Activated CD4-positive, CD25-positive, alpha-beta regulatory T cell treated with anti-CD3 and anti-CD28 coated beads, Interleukin-2, amount 50 U/mL, for 16 hours (primary cell): Measurements from ENCODE around the gene NRXN3.

Experiments used
- DNase-seq: peaks from one replicate; pipeline ENCODE4 v3.0.0-alpha.2; 2020; ENCODE audit warnings: low read depth, low spot score

Gene NRXN3

DNA sequence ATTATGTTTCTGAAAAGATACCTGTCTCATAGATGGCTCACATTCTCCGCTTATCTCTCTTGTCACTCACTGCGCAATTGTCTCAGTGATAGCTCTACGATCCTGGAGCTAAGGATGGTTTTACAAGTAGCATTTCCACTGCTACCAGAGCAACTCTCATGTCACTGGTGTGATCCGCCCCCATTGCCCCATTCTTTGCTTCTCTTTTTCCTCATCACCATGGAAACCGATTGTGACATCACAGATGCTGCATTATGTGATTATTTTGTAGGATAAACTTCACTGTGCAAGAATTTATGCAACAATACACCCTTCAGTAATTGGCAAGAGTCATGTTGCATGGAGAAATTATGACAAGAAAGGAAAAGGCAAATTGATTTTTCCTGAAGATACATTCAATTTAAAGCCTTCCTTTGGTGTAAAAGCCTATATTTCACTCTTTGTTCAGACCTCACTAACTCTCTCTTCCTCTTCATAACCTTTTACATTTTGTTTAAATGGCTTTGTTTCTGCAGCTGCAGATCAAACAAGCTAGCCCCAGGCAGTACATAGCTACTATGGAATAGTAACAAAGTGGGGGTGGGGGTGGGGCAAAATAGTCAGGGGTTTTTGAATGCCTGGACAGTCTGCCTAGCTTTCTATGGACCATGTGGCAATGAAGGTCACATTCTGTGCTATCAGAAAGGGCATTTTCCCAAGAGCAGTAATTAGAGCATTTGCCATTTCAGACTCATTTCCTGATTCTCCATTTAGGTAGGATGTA is 539.8 kb downstream of the NRXN3 start:
- DNase-seq: no peak

DNA sequence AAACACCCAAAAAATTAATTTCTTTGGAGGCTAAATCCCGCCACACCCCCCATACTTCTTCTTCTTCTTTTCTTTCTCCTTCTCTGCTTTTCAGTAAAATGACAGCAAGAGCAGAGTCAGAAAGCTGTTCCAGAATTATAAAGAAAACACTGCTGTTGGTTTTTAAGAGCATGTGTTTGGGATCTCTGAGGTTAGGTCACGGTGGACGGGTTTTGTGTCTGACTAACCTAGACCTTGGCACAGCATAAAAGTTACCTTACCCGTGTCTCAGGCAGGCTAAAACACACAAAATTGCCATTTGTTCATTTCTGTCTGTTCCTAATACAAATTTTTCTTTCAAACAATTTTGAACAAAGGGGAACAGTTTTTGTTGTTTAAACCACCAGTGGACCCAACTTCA is 540.8 kb downstream of the NRXN3 start:
- no peak for DNase-seq

DNA sequence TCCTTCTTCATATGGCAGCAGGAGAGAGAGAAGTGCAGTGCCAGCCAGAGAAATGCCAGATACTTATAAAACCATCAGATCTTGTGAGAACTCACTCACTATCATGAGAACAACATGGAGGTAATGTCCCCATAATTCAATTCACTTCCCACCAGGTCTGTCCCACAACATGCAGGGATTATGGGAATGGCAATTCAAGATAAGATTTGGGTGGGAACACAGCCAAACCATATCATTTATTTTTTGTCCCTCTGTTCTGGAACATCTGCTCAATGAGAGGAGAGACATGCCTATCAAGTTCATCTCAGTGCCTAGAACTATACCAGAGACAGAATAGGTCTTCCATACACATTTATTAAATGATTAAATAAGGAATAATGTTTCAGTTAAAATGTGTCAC is 543.5 kb downstream of the NRXN3 start:
- DNase-seq: no peak

DNA sequence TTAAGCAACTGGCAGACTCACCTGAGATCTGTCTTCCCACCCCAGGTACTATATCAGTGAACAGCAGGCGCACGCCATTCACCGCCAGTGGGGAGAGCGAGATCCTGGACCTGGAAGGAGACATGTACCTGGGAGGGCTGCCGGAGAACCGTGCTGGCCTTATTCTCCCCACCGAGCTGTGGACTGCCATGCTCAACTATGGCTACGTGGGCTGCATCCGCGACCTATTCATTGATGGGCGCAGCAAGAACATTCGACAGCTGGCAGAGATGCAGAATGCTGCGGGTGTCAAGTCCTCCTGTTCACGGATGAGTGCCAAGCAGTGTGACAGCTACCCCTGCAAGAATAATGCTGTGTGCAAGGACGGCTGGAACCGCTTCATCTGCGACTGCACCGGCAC is 544.5 kb downstream of the NRXN3 start:
- no peak for DNase-seq

DNA sequence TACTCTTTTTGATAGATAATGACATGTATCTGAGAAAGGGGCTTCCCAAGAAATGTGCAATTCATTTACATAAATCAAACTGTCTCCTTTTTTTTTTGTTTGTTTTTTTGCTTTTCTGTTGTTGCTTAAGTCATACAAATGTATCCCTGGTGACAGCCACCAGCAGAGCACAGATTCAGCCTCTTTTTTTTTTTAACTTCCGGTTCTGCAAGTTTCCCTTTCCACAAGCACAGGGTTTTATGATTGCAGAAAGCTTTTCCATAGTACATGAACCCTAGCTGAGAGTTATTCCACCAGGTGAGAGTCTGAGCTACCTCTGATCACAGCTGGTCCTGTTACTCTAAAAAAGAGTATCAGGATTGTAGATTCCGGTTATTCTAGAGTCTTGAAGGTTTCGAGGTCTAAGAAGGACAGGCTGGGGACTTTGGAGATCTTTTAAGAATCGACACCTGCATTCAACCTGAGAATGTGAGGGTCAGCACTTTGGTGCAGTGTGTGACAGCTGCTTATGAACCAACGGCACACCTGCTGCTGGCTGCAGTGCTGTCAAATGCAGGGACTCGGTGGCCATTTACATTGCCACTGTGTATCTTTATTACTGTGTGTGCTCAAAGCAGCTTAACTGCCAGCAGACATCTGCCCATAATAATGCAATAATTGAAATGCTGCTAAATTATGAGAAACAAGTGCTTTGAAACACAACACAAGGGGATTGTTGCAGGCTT is 551.7 kb downstream of the NRXN3 start:
- DNase-seq: no peak

DNA sequence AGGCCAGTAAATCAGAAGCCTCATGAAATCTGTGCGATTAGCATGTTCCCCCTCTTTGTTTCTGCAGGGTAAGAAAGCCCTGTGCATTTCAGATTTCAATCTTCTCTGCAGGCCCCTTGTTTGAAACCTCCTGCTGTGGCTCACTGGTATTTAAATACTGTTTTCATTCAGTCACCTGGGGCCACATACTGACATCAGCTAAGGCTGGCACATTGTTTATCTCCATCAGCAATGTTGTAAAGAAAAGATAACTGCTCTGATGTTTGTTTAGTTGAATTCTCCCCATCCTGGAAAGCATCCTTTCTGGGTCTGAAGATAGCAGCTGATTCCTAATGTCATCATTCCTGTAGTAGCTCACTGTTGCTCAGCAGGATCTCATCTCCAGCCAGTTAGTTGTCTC is 554.9 kb downstream of the NRXN3 start:
- DNase-seq: no peak

DNA sequence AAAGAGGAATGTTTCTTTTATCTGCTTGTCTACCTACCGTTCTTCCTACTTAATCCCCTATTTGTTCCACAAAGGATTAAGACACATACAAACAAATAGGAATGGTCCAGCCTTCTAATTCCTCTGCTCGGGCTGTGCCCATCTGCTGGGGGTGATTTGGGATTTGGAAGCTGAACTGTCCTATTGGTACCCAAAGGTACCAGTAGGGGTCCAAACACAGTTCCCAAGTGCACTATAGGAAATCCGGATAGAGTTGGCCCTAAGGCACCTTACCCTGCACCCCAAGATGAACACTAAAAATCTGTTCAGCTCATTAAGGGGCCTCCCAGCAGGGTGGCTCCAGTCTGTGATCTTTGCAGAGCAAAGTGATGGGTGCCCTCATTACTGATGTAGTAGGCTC is 566.9 kb downstream of the NRXN3 start:
- no peak for DNase-seq

DNA sequence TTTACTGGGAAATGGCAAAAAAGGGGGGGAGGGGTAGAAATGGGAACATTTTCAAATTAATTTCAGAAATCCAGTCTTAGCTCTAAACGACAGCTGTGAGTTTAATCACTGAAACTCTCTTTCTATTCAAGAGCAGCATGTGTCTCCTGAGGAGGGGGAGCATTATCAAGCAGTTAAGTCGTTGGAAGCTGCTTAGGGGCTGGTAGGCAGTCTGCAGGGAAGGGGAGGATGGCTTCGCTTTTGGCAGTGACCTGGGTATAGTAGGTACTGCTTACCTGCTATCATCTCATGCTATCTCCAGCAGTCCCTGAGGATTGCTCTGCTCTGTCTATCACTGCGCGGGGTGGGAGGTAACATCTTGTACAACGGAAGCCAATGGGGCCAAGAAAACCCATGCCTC is 567.4 kb downstream of the NRXN3 start:
- no peak for DNase-seq

DNA sequence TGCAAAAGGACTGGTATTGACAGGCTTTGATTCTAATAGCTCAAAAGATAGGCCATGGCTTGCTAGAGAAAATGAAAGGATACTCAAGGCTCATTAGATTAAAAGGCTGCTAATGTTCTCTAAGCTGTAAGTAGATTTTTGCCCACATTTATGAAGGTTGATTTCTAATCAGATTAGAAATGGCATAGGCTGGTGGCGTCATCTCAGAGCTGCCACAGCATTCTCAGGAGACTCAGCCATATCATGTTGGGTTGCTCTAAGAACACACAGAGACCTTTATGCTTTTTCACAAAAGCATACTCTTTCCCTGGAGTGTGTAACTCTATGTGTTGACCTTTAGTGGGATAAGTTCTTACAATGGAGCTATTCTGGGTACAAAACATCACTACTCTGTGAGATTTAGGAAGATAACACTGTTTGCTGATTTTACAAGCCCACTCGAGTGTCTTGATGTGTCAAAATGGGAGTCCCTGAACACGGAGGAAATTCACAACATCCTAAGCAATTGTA is 576.0 kb downstream of the NRXN3 start:
- no peak for DNase-seq

DNA sequence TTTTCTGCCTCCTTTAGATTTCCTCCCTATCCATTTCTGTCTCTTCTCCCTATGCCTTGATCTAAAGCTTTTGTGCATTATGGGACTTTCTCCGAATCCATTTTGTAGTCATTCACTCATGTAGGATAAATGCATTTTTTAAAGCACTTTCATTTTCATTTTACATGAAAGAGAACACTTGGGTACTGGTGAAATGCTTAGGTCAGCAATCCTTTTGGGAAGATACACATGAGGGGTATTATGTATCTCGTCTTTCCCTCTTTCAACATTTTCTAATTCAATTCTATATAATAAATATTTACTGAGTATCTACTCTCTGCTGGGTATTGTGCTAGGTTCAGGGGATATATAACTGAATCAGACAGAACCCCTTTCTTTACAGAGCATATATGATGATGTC is 577.6 kb downstream of the NRXN3 start:
- DNase-seq: no peak

DNA sequence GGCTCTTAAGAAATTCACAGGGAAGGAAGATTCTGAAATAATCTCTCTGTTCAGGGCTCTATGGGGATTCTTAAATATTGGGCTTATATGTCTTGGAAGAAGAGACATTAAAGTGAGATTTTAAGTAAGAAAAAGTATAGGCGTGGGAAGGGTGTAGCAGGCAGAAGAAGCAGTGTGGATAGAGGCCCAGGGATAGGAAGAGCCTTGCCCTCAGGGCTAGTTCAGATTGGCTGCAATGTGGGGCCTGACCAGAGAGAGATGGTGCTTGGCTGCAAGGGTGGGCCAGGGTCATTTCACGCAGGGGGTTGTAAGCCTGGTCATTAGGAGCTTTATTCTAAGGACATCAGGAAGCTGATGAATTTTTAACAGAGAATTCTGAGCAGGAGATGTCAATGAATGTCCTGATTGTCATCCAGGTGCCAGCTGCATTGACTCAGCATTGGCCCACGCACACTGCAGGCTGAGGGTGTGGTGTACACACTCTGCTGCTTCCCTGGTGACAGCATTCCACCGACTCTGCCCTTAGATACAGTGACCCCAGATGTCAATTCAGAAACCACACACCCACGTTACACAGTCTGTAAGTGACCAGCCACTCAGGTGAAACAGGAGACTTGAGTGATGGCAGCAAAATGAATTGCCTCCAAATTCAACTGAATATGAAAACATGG is 582.5 kb downstream of the NRXN3 start:
- DNase-seq: no peak

DNA sequence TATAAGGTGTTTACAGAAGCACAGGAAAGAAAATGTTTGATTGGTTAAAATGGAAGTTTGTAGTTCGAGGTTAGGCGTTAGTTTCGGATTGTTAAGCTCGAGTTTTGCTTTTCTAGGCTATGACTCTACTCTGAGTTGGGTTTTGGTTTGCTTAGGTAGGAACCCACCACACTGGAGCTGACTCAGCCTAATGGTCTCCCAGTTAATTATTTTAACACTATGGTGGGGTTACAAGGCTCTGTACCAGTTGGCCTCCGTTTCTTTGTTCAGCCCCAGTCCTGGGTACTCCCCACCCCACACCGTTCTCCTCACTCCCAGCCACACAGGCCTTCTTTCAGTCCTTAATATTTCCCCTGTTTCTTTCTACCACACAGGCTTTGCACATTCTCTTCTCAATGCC is 583.9 kb downstream of the NRXN3 start:
- DNase-seq: no peak

DNA sequence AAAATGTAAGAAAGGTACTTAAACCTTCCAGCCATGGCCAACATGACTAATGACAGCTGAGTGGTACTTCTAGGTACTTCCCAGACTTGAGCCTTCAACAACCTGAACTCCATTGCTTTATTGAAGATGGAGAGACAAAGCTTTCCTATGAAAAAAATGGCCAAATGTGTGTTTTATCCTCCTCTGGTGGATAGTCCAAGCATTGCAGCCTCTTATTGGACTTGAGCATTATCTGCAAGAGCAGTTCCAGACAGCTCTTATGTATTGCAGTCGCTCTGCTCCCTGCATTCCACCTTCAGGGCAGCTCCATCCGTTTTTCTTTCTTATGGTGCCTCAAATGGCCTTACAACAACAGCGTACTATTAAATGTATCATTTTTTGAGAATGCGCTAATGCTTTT is 588.2 kb downstream of the NRXN3 start:
- no peak for DNase-seq

DNA sequence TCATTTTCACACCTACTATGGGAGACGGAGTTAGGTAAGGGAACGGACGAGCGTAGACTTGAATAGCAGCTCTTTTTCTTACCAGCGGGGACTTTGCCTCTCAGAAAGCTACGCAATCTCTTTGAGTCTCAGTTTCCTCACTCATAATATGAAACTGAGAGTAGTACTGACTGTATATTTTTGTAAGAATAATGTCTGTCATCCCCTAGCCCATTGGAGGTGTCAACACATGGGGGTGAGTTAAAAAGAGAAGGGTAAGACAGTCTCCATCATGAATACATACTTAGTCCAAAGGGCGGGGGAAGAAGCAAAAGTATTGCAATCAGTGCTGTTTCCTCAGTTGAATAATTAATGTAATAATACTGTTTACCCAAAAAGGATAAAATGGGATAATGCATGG is 592.2 kb downstream of the NRXN3 start:
- DNase-seq: no peak

DNA sequence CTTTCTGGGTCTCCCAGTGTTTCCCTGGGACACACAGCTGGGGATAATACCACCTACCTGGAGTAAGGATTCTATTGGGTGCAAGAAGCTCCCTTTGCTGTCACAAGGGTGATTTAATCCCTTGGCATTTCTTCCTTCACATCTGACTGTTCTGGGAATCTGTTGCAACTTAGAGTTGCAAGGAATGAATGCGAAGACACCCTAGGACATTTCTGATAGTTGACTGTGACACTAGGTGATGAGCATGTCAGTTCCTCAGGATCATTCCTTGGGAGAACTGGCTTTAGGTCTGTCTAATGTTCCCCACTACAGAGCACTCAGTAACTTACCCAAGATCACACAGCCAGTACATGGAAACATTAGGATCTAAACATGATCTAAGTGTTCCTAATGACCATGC is 593.6 kb downstream of the NRXN3 start:
- no peak for DNase-seq

DNA sequence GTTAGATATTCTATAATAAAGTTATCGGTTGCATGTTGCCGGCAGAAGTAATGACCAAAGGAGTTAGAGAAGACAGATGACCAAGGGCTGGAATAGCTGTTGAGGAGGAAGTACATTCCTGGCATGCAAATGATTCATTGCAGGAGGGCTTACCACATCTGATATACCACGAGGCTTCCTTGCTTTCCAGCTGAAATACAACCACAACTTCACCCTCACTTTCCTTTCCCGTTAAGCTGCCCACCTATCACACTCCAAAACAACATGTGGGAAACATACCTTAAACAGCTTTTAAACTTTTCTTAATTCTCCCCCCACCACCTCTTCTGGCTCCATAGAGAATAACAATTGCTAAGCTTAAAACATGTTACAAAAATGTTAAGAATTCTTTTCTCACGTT is 594.1 kb downstream of the NRXN3 start:
- DNase-seq: no peak

DNA sequence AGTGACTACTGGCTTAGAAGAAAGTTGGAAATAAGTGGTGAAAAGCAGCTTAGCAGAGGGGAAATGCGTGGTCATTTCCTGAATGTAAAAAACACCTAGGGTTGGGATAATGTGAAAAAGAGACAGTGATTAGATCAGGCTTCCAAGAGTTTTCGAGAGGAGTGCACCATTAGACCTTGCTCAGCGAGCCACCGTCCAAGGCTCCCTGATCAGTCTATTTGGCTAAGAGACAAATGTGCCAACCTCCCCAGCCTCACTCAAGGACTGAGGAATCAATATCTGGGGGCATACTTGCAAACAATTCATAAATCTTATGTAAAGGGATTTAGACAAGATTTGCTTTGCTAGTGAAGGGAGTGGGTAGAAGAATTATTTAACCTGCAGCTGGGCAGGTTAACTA is 594.5 kb downstream of the NRXN3 start:
- no peak for DNase-seq

DNA sequence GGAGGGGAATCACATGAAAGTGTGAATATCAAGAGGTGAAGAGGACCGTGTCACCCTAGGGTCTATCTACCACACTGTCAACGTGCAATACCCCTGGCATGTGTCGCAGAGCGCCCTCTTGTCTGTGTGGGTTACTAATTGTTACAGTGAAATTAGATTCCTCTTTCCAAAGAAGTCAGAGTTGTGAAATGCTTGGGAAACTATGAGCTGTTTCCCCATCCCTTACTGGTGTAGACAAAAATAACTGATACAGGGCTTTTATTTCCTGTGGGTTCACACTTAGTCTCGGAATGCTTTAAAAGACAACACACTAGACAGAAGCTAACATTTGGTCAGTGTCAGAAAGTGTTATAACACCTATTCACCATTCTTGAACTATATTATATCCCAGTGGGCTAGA is 597.3 kb downstream of the NRXN3 start:
- no peak for DNase-seq

DNA sequence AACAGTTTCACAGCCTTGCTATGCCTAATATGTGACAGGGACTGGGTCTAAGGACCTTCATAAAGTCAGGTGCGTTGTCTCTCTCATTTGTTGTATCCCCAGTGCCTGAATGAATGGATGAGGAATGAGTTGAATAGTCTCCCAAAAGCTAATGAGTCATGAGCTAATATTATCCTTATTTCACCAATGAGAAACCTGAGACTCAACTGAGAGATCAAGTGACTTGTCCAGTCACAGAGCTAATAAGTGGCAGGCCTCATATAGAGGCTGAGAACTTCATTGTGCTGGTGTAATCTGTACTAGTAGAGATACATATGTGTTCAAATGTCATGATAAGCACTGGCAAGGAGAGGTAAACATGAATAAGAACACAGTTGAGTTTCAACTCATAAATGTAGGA is 612.4 kb downstream of the NRXN3 start:
- DNase-seq: no peak

DNA sequence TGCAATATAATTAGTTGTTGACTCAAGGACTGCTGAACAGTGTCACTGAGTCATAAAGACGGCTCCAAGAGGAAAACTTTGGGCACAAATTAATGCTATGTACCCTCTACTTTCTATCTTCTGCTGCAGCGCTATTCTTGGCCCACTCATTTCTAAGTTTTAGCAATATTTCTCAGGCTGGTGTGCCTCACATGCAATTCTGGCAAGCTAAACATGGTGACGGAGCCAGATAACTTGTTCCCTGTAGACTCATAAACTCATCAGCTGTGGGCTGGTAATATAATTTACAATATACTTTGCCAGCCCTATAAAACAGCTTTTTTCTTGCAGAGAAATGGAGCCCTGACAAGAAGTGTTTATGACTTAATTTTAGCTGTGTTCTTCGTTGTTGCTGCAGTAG is 615.1 kb downstream of the NRXN3 start:
- no peak for DNase-seq

DNA sequence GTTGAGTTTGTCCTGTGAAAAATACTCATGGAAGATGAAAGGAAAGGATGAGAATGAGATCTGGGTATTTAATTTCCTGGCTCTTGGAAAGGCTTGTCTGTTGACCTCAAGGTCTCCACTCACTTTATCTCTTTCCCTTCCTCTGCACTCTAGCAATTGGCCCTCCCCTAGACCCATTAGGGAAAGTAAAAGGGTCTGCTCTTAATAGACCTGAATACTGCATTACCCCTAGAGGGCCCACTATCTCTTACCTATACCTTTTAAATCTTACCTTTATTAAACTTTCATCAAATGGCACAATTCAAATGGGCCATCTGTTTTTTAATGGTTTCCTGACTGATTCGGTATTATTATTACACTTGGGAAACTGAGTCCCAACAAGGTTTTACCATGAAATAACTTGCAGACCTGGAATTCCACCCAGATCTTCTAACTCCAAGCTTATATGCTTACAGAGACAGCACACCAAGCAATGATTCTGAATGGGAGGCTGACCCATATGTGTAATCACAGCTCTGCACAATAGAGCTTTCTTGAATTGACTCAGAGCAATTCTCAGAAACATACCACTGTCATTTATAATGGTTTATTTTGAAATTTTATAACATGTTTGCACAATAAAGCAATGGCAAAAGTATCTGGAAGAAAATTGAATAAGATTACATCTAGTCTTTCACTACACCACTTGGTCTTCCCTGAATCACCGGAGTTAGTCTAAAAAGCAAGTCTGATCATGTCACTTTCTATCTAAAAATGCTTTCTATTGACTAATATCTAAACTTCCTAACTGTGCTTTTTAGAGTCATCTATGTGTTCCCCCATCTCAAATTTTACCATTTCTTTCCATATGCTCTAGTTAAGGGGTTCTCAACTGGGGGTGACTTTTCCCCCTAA is 618.5 kb downstream of the NRXN3 start:
- no peak for DNase-seq

DNA sequence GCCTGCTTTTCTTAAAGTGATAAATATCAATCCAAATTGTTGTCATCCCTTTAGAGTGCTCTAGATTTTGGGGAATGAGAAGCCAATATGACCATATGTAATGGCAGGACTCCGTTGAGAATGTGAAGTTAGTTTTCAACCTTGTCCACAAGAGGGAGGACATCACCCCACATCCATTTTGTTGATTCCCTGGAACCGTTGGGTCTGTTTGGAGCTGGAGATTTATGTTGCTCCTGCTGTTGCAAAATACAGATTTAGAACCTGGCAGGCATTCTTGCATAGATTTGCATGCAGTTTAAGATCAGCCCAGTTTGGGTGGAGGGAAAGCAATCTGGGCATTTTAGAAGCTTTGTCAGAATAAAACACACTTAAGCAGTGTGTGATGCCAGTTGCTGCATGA is 620.1 kb downstream of the NRXN3 start:
- DNase-seq: no peak
